Measurements from ENCODE around the gene ANO3.

DNA sequence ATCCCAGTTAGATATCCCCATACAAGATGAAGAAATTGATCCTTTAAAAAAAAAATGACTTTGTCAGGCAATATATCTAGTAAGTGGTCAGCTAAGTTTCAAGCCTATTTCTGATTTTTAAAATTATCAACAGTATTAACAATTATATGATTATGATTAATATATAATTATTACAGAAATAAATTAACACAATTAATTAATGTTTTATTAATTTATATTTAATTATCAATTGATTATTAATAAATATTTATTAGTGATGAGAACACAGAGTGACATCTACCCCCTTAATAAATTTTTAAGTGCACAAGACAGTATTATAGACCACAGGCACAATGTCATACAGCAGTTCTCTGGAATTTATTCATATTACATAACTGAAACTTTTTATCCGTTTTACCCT lies 218.1 kb downstream of the ANO3 start:
- TF ChIP-seq, protein P1, sequence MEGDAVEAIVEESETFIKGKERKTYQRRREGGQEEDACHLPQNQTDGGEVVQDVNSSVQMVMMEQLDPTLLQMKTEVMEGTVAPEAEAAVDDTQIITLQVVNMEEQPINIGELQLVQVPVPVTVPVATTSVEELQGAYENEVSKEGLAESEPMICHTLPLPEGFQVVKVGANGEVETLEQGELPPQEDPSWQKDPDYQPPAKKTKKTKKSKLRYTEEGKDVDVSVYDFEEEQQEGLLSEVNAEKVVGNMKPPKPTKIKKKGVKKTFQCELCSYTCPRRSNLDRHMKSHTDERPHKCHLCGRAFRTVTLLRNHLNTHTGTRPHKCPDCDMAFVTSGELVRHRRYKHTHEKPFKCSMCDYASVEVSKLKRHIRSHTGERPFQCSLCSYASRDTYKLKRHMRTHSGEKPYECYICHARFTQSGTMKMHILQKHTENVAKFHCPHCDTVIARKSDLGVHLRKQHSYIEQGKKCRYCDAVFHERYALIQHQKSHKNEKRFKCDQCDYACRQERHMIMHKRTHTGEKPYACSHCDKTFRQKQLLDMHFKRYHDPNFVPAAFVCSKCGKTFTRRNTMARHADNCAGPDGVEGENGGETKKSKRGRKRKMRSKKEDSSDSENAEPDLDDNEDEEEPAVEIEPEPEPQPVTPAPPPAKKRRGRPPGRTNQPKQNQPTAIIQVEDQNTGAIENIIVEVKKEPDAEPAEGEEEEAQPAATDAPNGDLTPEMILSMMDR (IDR thresholded peaks at IDR 0.05; ENCODE audit: insufficient read depth, low read length, poor library complexity, severe bottlenecking) = no peak
- no peak for TF ChIP-seq EZH2phosphoT487 (conservative IDR thresholded peaks at IDR 0.05; ENCODE audit: low read length)
